Mucosa of descending colon (tissue), 3 donors: ENCODE measurements around the gene OR10AG1. TPM values are rescaled to one million over a fixed set of nuclear protein-coding genes. Genes with fewer than 3 reads are reported as not detected.

Experiments used
- ATAC-seq: fragments of 200-7000 bp; cut with Tn5 transposase; one replicate; pipeline ENCODE4 v1.9.1; 2020; ENCODE audit warnings: mild to moderate bottlenecking, moderate library complexity
- DNase-seq, 3 donors: peaks; one replicate each; pipeline ENCODE4 v3.0.0-alpha.2; 2020
- H3K36me3 ChIP-seq: fragments of 200-600 bp; one replicate; pipeline ENCODE4 v1.8.0; 2021; ENCODE audit warnings: low read depth, mild to moderate bottlenecking
- H3K4me1 ChIP-seq: fragments of 200-600 bp; one replicate; pipeline ENCODE4 v1.8.0; 2021; ENCODE audit warnings: low read depth, mild to moderate bottlenecking
- H3K4me3 ChIP-seq: fragments of 200-600 bp; one replicate; pipeline ENCODE4 v1.8.0; 2021; ENCODE audit warnings: mild to moderate bottlenecking
- H3K9me3 ChIP-seq: fragments of 200-600 bp; one replicate; pipeline ENCODE4 v1.8.0; 2021; ENCODE audit warnings: mild to moderate bottlenecking
- intact Hi-C, 2 donors: fragments of 100-400 bp; cut with DNase I in 1 of 2; cut with micrococcal nuclease in 1 of 2; formaldehyde crosslinking; loops; one replicate each; pipeline versions ENCODE4 v1.11.0 to v1.11.1; 2022; cut with DNase I, micrococcal nuclease
- long read RNA-seq, 2 donors: library from polyadenylated mRNA; unstranded; transcript quantifications; one replicate each; pipeline ENCODE4 v2.0.0, GENCODE V29; 2019 to 2021
- total RNA-seq, 3 donors: library from RNA; stranded (reverse); fragmentation: NEBNext Ultra II Directional in 2 of 3; extraction: Animal tissue kit (Norgen Biotek cat#: 25700) in 2 of 3; gene quantifications; one replicate each; pipeline versions ENCODE4 v1.2.1 to v1.2.4, GENCODE V29; 2021 to 2023
- TF ChIP-seq, protein P1 (sequence below): fragments of 200-600 bp; IDR thresholded peaks from one replicate; pipeline ENCODE4 v1.8.0; 2022; ENCODE audit warnings: antibody characterized with exemption, mild to moderate bottlenecking
- donor health status: DM: no; HTN: no; CAD: no; lungs with moderate emphysema.
- donor health status: DM: no; HTN: no; CAD: no.
- donor health status: DM: no; HTN: yes; CAD: no.

OR10AG1 gene
- not detected for total RNA-seq
- long read RNA-seq, donor 1, result 0 reads
- long read RNA-seq, donor 2, result 0 reads

DNA sequence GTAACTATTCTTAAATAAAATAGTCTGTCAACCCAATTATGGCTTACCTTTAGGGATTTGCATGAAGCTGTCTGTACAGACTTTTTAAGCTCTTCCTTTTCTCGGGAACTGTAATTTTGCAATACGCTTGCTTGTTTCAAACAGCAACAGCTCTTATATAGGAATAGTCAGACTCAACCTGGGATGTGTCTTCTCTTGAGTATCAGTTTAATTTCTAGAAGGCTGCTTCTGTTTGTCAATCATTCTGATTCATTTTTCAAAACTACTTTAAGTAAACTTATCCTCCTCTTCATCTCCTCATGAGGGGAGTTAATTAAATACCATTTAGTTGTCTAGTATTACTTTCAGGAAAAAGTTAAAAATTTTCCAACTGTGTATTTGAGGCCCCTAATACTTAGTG is at the start of gene OR10AG1:
Gene OR10AG1, minus strand, starts transcription at position 101 of the 400 bp plus-strand sequence. Its CDS starts 38 bp downstream, at position 63.
- no peaks in the 10 kb centered on the region for H3K36me3 ChIP-seq
- no peak for DNase-seq
- H3K4me1 ChIP-seq, result no peaks in the 10 kb centered on the region
- H3K4me3 ChIP-seq, result no peak within 1 kb of the TSS
- TF ChIP-seq, protein P1, sequence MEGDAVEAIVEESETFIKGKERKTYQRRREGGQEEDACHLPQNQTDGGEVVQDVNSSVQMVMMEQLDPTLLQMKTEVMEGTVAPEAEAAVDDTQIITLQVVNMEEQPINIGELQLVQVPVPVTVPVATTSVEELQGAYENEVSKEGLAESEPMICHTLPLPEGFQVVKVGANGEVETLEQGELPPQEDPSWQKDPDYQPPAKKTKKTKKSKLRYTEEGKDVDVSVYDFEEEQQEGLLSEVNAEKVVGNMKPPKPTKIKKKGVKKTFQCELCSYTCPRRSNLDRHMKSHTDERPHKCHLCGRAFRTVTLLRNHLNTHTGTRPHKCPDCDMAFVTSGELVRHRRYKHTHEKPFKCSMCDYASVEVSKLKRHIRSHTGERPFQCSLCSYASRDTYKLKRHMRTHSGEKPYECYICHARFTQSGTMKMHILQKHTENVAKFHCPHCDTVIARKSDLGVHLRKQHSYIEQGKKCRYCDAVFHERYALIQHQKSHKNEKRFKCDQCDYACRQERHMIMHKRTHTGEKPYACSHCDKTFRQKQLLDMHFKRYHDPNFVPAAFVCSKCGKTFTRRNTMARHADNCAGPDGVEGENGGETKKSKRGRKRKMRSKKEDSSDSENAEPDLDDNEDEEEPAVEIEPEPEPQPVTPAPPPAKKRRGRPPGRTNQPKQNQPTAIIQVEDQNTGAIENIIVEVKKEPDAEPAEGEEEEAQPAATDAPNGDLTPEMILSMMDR, result no peak
- H3K9me3 ChIP-seq, result no peaks in the 10 kb centered on the region
- intact Hi-C loops, result no loop called here
- ATAC-seq, result no peak

DNA sequence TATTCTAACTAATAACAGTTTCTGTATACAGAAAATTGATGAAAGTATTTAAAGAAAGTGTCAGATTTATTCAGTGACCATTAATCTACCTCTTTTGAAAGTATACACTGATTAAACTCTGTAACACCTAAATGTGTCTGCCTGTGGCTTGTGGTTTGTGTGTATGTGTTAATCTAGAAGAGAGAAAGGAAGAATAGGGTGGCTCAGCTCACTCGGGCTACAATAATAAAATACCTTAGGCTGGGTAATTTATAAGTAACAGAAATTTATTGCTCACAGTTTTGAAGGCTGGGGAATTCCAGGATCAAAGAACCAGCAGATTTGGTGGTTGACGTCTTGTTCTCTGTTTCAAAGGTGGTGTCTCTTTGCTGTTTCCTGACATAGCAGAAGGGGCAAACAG is 44.1 kb upstream of the OR10AG1 start:
- ATAC-seq, result no peak

GRCh38 chr11:56010716-56011115 is 41.0 kb upstream of the OR10AG1 start:
- Histone ChIP-seq H3K9me3 (peaks cover 2% of the 10 kb centered on the region), H3K4me3 (no peak overlapping the region), H3K4me1 (no peaks in the 10 kb centered on the region), H3K36me3 (no peaks in the 10 kb centered on the region)
- DNase-seq (no peak), ATAC-seq (no peak)
- TF ChIP-seq, protein P1, result no peak
- intact Hi-C loops, result no loop called here

More for the DNA sequence above, 44.1 kb upstream of the OR10AG1 start:
- H3K4me1 ChIP-seq, result no peaks in the 10 kb centered on the region
- peaks cover 2% of the 10 kb centered on the region for H3K9me3 ChIP-seq
- no peaks in the 10 kb centered on the region for H3K36me3 ChIP-seq
- DNase-seq, result no peak
- intact Hi-C loops, result no loop called here
- TF ChIP-seq, protein P1, result no peak
- H3K4me3 ChIP-seq, result no peak overlapping the region

DNA sequence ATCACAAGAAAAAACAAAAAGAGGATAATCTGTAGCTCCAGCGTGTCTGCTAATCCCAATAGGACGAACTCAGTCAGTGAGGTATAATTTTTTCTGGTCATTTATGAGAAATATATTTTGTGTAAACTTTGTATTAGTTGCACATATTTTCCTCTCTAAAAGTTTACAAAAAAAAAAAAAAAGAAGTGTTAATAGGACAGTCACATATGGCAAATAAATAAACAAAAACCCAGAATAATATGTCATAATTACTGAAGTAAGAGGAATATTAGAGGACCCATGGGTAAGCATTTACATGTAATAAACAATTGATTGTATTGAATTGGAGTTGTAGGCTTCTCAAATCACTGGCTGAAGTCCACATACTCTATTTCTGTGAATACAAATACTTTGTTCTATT is 24.8 kb upstream of the OR10AG1 start, which contains the start of gene OR5F1:
Gene OR5F1, minus strand, starts transcription at position 101 of the 400 bp plus-strand sequence. Its CDS starts 0 bp downstream, at position 101.
- intact Hi-C loops, result no loop called here
- H3K4me3 ChIP-seq, result no peak within 1 kb of the TSS
- ATAC-seq (no peak), DNase-seq (no peak)
- no peaks in the 10 kb centered on the region for H3K9me3 ChIP-seq
- no peaks in the 10 kb centered on the region for H3K36me3 ChIP-seq
- no peaks in the 10 kb centered on the region for H3K4me1 ChIP-seq
- TF ChIP-seq, protein P1, result no peak

GRCh38 chr11:55970935-55971334 is 1.2 kb upstream of the OR10AG1 start:
- no peaks in the 10 kb centered on the region for H3K36me3 ChIP-seq
- intact Hi-C loops, result no loop called here
- H3K4me1 ChIP-seq, result no peaks in the 10 kb centered on the region
- no peaks in the 10 kb centered on the region for H3K9me3 ChIP-seq
- no peak overlapping the region for H3K4me3 ChIP-seq
- DNase-seq, result no peak
- ATAC-seq, result no peak
- TF ChIP-seq, protein P1, result no peak

GRCh38 chr11:55967914-55968313 is 1.8 kb downstream of the OR10AG1 start:
- Histone ChIP-seq H3K36me3 (no peaks in the 10 kb centered on the region), H3K4me3 (no peak overlapping the region), H3K9me3 (no peaks in the 10 kb centered on the region), H3K4me1 (no peaks in the 10 kb centered on the region)
- DNase-seq (no peak), ATAC-seq (no peak)
- TF ChIP-seq, protein P1, result no peak
- intact Hi-C loops, result no loop called here
